Panc1 (cell line): ENCODE measurements around the gene ANO1.
A peak's percentile ranks its signal among the peaks of the same experiment; 100 is the strongest.

Source experiments
- CTCF ChIP-seq: fragments of 450-650 bp; IDR thresholded peaks from 2 replicates; pipeline ENCODE4 v1.5.1; 2017; ENCODE audit warnings: mild to moderate bottlenecking
- POLR2AphosphoS5 ChIP-seq: IDR thresholded peaks from 2 replicates; pipeline ENCODE4 v1.6.1; 2012; ENCODE audit warnings: mild to moderate bottlenecking, low read depth, low read length, moderate library complexity

- TF ChIP-seq POLR2AphosphoS5 (0 out of 2 replicates have a peak, but pooled peaks have one; percentile 2), CTCF (no peak)
Observed at GRCh38 chr11:70204466-70204799, 126.3 kb downstream of the ANO1 start.
